Endodermal cell (in vitro differentiated cells): ENCODE results near the gene RPL36. TPM values are rescaled to one million over a fixed set of nuclear protein-coding genes. Genes with fewer than 3 reads are reported as not detected.

ENCODE experiments used
- DNase-seq: peaks from one replicate; pipeline ENCODE4 v3.0.0-alpha.2; 2017
- H3K27ac ChIP-seq: 2 replicates; pipeline ENCODE4 v1.5.1; 2013; ENCODE audit warnings: mild to moderate bottlenecking, low read depth, low read length, moderate library complexity
- H3K27me3 ChIP-seq: 2 replicates; pipeline ENCODE4 v1.6.1; 2013; ENCODE audit warnings: mild to moderate bottlenecking, low read length, moderate library complexity; ENCODE audit not compliant: insufficient read depth, control insufficient read depth, poor library complexity, severe bottlenecking
- H3K36me3 ChIP-seq: 2 replicates; pipeline ENCODE4 v1.7.0; 2013; ENCODE audit warnings: mild to moderate bottlenecking, low read length, moderate library complexity; ENCODE audit not compliant: control insufficient read depth, insufficient read depth
- H3K4me1 ChIP-seq: one replicate; pipeline ENCODE4 v1.7.0; 2013; ENCODE audit warnings: low read length; ENCODE audit not compliant: control insufficient read depth, insufficient read depth
- H3K4me3 ChIP-seq: 2 replicates; pipeline ENCODE4 v1.5.1; 2013; ENCODE audit warnings: mild to moderate bottlenecking, low read length, moderate library complexity
- H3K9ac ChIP-seq: 2 replicates; pipeline ENCODE4 v1.6.1; 2013; ENCODE audit warnings: mild to moderate bottlenecking, low read length, moderate library complexity; ENCODE audit not compliant: poor library complexity, severe bottlenecking; ENCODE audit errors: extremely low read depth
- H3K9me3 ChIP-seq: 2 replicates; pipeline ENCODE4 v1.6.1; 2013; ENCODE audit warnings: mild to moderate bottlenecking, low read length, moderate library complexity; ENCODE audit not compliant: control insufficient read depth
- H3K27ac Mint-ChIP-seq: 2 replicates; pipeline ENCODE4 v1.8.0; 2020; ENCODE audit warnings: mixed read lengths
- H3K27me3 Mint-ChIP-seq: 2 replicates; pipeline ENCODE4 v1.8.0; 2021; ENCODE audit warnings: mild to moderate bottlenecking, mixed read lengths; ENCODE audit not compliant: insufficient read depth
- H3K36me3 Mint-ChIP-seq: 2 replicates; pipeline ENCODE4 v1.8.0; 2020; ENCODE audit warnings: low read depth, mixed read lengths
- H3K4me1 Mint-ChIP-seq: 2 replicates; pipeline ENCODE4 v1.8.0; 2020; ENCODE audit warnings: mixed read lengths
- H3K4me3 Mint-ChIP-seq: 2 replicates; pipeline ENCODE4 v1.8.0; 2020; ENCODE audit warnings: mild to moderate bottlenecking, moderate library complexity, mixed read lengths
- H3K9me3 Mint-ChIP-seq: 2 replicates; pipeline ENCODE4 v1.8.0; 2020; ENCODE audit warnings: mild to moderate bottlenecking, mixed read lengths
- WGBS, 2 experiments: methylation state at CpG; one replicate each; pipeline versions ENCODE4 v1.1.5 to v1.1.7; 2013; ENCODE audit warnings: missing lambda C conversion rate in 2 of 2, mixed read lengths in 1 of 2; ENCODE audit not compliant: insufficient coverage in 1 of 2, insufficient read length in 1 of 2; 5-methylcytosine and 5-hydroxymethylcytosine counted together
- total RNA-seq, 2 donors: library from RNA; stranded (reverse); fragmentation: NEBNext Ultra II Directional in 1 of 2; extraction: Animal tissue kit (Norgen Biotek cat#: 25700) in 1 of 2; gene quantifications; 2 replicates in 1 of 2; 3 replicates in 1 of 2; pipeline ENCODE4 v1.2.1, GENCODE V29; 2021
- TF ChIP-seq, protein P1 (sequence below): fragments of 200-600 bp; sonication (generic); conservative IDR thresholded peaks from 2 replicates; pipeline ENCODE4 v1.5.0; 2021; ENCODE audit warnings: antibody characterized with exemption, mild to moderate bottlenecking

The RPL36 gene
- total RNA-seq, 2 donors from 2014 or later, result 1,005 to 1,008 TPM

- Histone ChIP-seq H3K9ac (no peak overlapping the region), H3K9me3 (no peaks in the 10 kb centered on the region), H3K4me1 (no peaks in the 10 kb centered on the region), H3K27me3 (no peaks in the 10 kb centered on the region), H3K27ac (no peak overlapping the region), H3K4me3 (no peak overlapping the region), H3K36me3 (peaks cover 6% of the 10 kb centered on the region)
- Mint-ChIP-seq H3K27ac (no peak overlapping the region), H3K27me3 (peaks cover 10% of the 10 kb centered on the region), H3K4me1 (peaks cover 13% of the 10 kb centered on the region), H3K4me3 (no peak overlapping the region), H3K9me3 (no peaks in the 10 kb centered on the region), H3K36me3 (peaks cover 3% of the 10 kb centered on the region)
- peak; percentile 41 for DNase-seq
- whole genome bisulfite sequencing, 2 experiments, result 95 to 98% methylated on average over 9 to 20 of the region's 22 CpGs
- TF ChIP-seq, protein P1, sequence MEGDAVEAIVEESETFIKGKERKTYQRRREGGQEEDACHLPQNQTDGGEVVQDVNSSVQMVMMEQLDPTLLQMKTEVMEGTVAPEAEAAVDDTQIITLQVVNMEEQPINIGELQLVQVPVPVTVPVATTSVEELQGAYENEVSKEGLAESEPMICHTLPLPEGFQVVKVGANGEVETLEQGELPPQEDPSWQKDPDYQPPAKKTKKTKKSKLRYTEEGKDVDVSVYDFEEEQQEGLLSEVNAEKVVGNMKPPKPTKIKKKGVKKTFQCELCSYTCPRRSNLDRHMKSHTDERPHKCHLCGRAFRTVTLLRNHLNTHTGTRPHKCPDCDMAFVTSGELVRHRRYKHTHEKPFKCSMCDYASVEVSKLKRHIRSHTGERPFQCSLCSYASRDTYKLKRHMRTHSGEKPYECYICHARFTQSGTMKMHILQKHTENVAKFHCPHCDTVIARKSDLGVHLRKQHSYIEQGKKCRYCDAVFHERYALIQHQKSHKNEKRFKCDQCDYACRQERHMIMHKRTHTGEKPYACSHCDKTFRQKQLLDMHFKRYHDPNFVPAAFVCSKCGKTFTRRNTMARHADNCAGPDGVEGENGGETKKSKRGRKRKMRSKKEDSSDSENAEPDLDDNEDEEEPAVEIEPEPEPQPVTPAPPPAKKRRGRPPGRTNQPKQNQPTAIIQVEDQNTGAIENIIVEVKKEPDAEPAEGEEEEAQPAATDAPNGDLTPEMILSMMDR, result no peak
These were observed 11.9 kb upstream of the RPL36 start for GRCh38 chr19:5678071-5678718.

DNA sequence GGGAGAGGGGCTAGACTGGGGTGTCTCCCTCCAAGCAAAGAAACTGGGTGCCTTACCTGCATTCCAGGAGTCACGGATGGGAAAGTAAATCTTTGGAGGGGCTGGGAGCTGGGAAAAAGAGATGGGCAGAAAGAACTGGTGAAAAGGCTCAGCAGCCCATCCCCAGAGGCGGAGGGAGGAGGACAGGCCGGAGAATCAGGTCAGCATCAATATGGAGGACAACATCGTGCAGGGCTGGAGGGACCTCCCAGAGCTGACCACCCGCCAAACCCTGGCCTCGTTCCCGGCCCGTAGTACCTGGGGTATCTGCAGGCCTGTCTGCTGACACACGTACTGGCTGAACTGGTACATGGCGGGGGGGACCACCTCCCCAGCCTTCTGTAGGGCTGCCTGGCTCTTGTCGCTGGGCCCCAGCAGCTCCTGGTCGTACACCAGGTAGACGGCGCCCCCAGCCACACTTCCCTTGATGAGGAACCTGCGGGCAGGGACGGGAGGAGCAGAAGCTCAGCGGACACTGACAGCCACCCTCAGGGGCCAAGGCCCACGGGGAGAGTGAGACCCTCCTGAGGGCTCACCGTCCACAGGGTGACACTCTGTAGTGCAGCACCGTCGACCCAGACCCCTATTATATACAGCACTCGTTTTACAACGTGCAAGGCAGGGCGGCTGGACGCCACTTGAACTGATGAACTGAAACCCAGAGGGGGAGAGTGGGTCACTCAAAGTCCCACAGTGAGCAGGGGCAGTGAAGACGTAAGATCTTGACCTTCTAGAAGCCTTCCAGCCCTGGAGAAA is 10.6 kb upstream of the RPL36 start:
- H3K4me1 Mint-ChIP-seq, result peaks cover 13% of the 10 kb centered on the region
- 60 to 63% methylated on average over 17 to 26 of the region's 26 CpGs for WGBS, 2 experiments
- H3K27ac Mint-ChIP-seq, result peak overlapping the region; percentile 98
- TF ChIP-seq, protein P1, result no peak
- DNase-seq, result peak; percentile 65
- H3K4me3 Mint-ChIP-seq, result peak overlapping the region; percentile 95
- no peaks in the 10 kb centered on the region for H3K27me3 ChIP-seq
- H3K36me3 Mint-ChIP-seq, result no peaks in the 10 kb centered on the region
- no peak overlapping the region for H3K27ac ChIP-seq
- H3K36me3 ChIP-seq, result peaks cover 6% of the 10 kb centered on the region
- peaks cover 10% of the 10 kb centered on the region for H3K27me3 Mint-ChIP-seq
- H3K9me3 ChIP-seq, result no peaks in the 10 kb centered on the region
- H3K9ac ChIP-seq, result peak overlapping the region; percentile 80
- no peaks in the 10 kb centered on the region for H3K4me1 ChIP-seq
- peak overlapping the region; percentile 93 for H3K4me3 ChIP-seq
- H3K9me3 Mint-ChIP-seq, result no peaks in the 10 kb centered on the region

- H3K4me1 Mint-ChIP-seq, result peaks cover 13% of the 10 kb centered on the region
- peak overlapping the region; percentile 93 for H3K4me3 ChIP-seq
- DNase-seq, result no peak
- peaks cover 10% of the 10 kb centered on the region for H3K27me3 Mint-ChIP-seq
- TF ChIP-seq, protein P1, result no peak
- H3K36me3 Mint-ChIP-seq, result no peaks in the 10 kb centered on the region
- H3K36me3 ChIP-seq, result peaks cover 6% of the 10 kb centered on the region
- H3K27me3 ChIP-seq, result no peaks in the 10 kb centered on the region
- H3K4me3 Mint-ChIP-seq, result peak overlapping the region; percentile 95
- no peak overlapping the region for H3K27ac ChIP-seq
- no peaks in the 10 kb centered on the region for H3K9me3 ChIP-seq
- WGBS, 2 experiments, result 0 to 2% methylated on average over 12 to 23 of the region's 23 CpGs
- peak overlapping the region; percentile 98 for H3K27ac Mint-ChIP-seq
- H3K9ac ChIP-seq, result peak overlapping the region; percentile 80
- H3K4me1 ChIP-seq, result no peaks in the 10 kb centered on the region
- H3K9me3 Mint-ChIP-seq, result no peaks in the 10 kb centered on the region
These were observed 10.0 kb upstream of the RPL36 start for GRCh38 chr19:5680084-5680436.
